Smooth muscle cell (in vitro differentiated cells): ENCODE results near the gene CSRNP3. TPM values are rescaled to one million over a fixed set of nuclear protein-coding genes. Genes with fewer than 3 reads are reported as not detected.

Source experiments
- DNase-seq: peaks from one replicate; lab custom pipeline; 2025; ENCODE audit not compliant: unreplicated experiment; lab: John Stamatoyannopoulos, UW
- H2AFZ ChIP-seq: fragments of 200-600 bp; sonication (generic); 2 replicates; pipeline ENCODE4 v1.6.0; 2016; ENCODE audit warnings: antibody characterized with exemption, low read depth, mild to moderate bottlenecking
- H3F3A ChIP-seq: fragments of 200-600 bp; sonication (generic); 2 replicates; pipeline ENCODE4 v1.6.0; 2017; ENCODE audit warnings: antibody characterized with exemption, low read depth
- H3K27ac ChIP-seq: fragments of 200-600 bp; sonication (generic); 2 replicates; pipeline ENCODE4 v1.5.1; 2016; ENCODE audit warnings: low read depth, mild to moderate bottlenecking
- H3K27me3 ChIP-seq: fragments of 200-600 bp; sonication (generic); 2 replicates; pipeline ENCODE4 v1.6.1; 2016; ENCODE audit warnings: low read depth, mild to moderate bottlenecking
- H3K36me3 ChIP-seq: fragments of 200-600 bp; sonication (generic); 2 replicates; pipeline ENCODE4 v1.5.1; 2016; ENCODE audit warnings: low read depth
- H3K4me1 ChIP-seq: fragments of 200-600 bp; sonication (generic); 2 replicates; pipeline ENCODE4 v1.5.1; 2016; ENCODE audit warnings: low read depth
- H3K4me2 ChIP-seq: fragments of 200-600 bp; sonication (generic); 2 replicates; pipeline ENCODE4 v1.6.0; 2016; ENCODE audit warnings: mild to moderate bottlenecking
- H3K4me3 ChIP-seq: fragments of 200-600 bp; sonication (generic); 2 replicates; pipeline ENCODE4 v1.5.1; 2016; ENCODE audit warnings: mild to moderate bottlenecking
- H3K79me2 ChIP-seq: fragments of 200-600 bp; sonication (generic); 2 replicates; pipeline ENCODE4 v1.6.0; 2016; ENCODE audit warnings: low read depth, mild to moderate bottlenecking
- H3K9ac ChIP-seq: fragments of 200-600 bp; sonication (generic); 2 replicates; pipeline ENCODE4 v1.6.0; 2016; ENCODE audit warnings: low read depth
- H3K9me3 ChIP-seq: fragments of 200-600 bp; sonication (generic); replicated peaks from 2 replicates; pipeline ENCODE4 v1.5.1; 2016; ENCODE audit warnings: low read depth
- H4K20me1 ChIP-seq: fragments of 200-600 bp; sonication (generic); 2 replicates; pipeline ENCODE4 v1.6.0; 2016; ENCODE audit warnings: low read depth
- WGBS: methylation state at CpG from one replicate; pipeline ENCODE4 v1.1.7; 2016; ENCODE audit warnings: low lambda C conversion rate; 5-methylcytosine and 5-hydroxymethylcytosine counted together
- polyA plus RNA-seq: library from polyadenylated mRNA; unstranded; fragments of >200 nt; fragmentation: Nextera tagmentation; extraction: Ambion mirVana; gene quantifications from 2 replicates; pipeline ENCODE4 v1.2.1, GENCODE V29; 2016
- total RNA-seq: library from RNA; depleted of rRNA; stranded (reverse); fragments of >200 nt; gene quantifications from 2 replicates; pipeline ENCODE4 v1.2.3, GENCODE V29; 2014
- TF ChIP-seq, protein P1 (sequence below): fragments of 200-600 bp; sonication (generic); IDR thresholded peaks from 2 replicates; pipeline ENCODE4 v1.5.1; 2017; ENCODE audit warnings: borderline replicate concordance, mild to moderate bottlenecking, antibody characterized with exemption; ENCODE audit not compliant: insufficient read depth, poor library complexity, severe bottlenecking

Gene CSRNP3
- total and polyA plus RNA-seq, 2 experiments from 2014 or later: 2.8 to 7.1 TPM

DNA sequence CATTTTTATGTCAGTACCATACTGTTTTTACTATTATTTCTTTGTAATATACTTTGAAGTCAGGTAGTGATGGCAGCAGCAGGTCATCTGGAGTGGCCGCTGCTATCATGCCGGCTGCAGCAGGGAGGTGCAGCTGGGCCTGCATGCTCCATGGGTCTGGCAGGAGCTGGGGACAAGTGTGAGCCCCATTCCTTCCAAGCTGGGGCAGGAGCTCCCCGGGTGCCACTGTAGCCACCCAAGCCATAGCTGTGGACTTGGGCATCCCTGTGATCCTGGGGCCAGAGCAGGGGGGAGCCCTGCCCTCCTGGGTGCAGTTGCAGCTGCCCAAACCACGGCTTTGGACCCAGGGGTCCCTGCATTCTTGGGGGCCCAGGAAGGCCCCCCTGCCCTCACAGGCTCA, 59.2 kb downstream of the CSRNP3 start:
- no peak overlapping the region for H3K4me3 ChIP-seq
- WGBS: 97% methylated on average over 4 of the region's 4 CpGs
- TF ChIP-seq, protein P1, sequence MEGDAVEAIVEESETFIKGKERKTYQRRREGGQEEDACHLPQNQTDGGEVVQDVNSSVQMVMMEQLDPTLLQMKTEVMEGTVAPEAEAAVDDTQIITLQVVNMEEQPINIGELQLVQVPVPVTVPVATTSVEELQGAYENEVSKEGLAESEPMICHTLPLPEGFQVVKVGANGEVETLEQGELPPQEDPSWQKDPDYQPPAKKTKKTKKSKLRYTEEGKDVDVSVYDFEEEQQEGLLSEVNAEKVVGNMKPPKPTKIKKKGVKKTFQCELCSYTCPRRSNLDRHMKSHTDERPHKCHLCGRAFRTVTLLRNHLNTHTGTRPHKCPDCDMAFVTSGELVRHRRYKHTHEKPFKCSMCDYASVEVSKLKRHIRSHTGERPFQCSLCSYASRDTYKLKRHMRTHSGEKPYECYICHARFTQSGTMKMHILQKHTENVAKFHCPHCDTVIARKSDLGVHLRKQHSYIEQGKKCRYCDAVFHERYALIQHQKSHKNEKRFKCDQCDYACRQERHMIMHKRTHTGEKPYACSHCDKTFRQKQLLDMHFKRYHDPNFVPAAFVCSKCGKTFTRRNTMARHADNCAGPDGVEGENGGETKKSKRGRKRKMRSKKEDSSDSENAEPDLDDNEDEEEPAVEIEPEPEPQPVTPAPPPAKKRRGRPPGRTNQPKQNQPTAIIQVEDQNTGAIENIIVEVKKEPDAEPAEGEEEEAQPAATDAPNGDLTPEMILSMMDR: no peak
- no peak overlapping the region for H3K4me2 ChIP-seq
- H3K36me3 ChIP-seq: no peaks in the 10 kb centered on the region
- H3K27me3 ChIP-seq: no peaks in the 10 kb centered on the region
- DNase-seq: no peak
- no peak overlapping the region for H3K9ac ChIP-seq
- H4K20me1 ChIP-seq: no peaks in the 10 kb centered on the region
- H3K4me1 ChIP-seq: no peaks in the 10 kb centered on the region
- H2AFZ ChIP-seq: no peak overlapping the region
- no peak overlapping the region for H3K27ac ChIP-seq
- peaks cover 5% of the 10 kb centered on the region for H3K9me3 ChIP-seq
- no peaks in the 10 kb centered on the region for H3F3A ChIP-seq
- no peaks in the 10 kb centered on the region for H3K79me2 ChIP-seq

DNA sequence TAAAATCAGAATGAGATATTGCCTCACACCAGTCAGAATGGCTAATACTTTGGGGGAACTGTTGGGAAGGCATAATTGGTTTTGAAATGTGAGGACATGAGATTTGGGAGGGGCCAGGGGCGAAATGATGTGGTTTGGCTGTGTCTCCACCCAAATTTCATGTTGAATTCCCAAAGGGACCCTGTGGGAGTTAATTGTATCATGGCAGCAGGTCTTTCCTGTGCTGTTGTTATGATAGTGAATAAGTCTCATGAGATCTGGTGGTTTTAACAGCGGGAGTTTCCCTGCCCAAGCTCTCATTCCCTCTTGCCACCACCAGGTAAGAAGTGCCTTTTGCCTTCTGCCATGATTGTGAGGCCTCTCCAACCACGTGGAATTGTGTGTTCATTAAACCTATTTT, 59.6 kb downstream of the CSRNP3 start:
- no peaks in the 10 kb centered on the region for H3K4me1 ChIP-seq
- 84% methylated on average over 3 of the region's 3 CpGs for WGBS
- H3K4me3 ChIP-seq: no peak overlapping the region
- no peaks in the 10 kb centered on the region for H3K79me2 ChIP-seq
- TF ChIP-seq, protein P1: no peak
- no peaks in the 10 kb centered on the region for H3F3A ChIP-seq
- no peaks in the 10 kb centered on the region for H3K27me3 ChIP-seq
- no peak overlapping the region for H3K9ac ChIP-seq
- H3K27ac ChIP-seq: no peak overlapping the region
- peaks cover 5% of the 10 kb centered on the region for H3K9me3 ChIP-seq
- H3K4me2 ChIP-seq: no peak overlapping the region
- no peaks in the 10 kb centered on the region for H4K20me1 ChIP-seq
- no peaks in the 10 kb centered on the region for H3K36me3 ChIP-seq
- H2AFZ ChIP-seq: no peak overlapping the region
- no peak for DNase-seq

DNA sequence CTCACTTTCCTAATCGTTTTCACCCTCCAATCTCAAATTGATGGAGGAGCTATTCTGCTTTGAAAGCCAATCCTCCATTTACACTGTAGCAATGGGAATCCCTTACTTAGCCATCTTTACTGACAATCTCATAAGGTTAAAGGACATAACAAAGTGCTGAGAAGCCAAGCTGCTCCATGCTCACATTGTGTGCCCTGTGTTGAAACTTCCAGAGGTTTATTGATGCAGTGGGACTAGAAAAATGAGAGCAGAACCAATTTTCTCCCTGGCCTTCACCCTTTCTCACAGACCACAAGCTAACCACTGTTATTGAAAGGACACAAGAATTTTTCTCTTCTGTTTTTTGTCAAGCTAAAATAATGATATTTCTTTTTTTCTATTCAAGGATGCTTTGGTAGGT, 63.8 kb downstream of the CSRNP3 start:
- H3F3A ChIP-seq: no peaks in the 10 kb centered on the region
- whole genome bisulfite sequencing: 86% methylated on average over 1 of the region's 1 CpG
- H3K27ac ChIP-seq: no peak overlapping the region
- no peak for DNase-seq
- TF ChIP-seq, protein P1: no peak
- H3K79me2 ChIP-seq: no peaks in the 10 kb centered on the region
- no peaks in the 10 kb centered on the region for H3K4me1 ChIP-seq
- H2AFZ ChIP-seq: no peak overlapping the region
- H3K36me3 ChIP-seq: no peaks in the 10 kb centered on the region
- H3K4me2 ChIP-seq: no peak overlapping the region
- no peaks in the 10 kb centered on the region for H3K27me3 ChIP-seq
- peaks cover 2% of the 10 kb centered on the region for H3K9me3 ChIP-seq
- H3K4me3 ChIP-seq: no peak overlapping the region
- H3K9ac ChIP-seq: no peak overlapping the region
- no peaks in the 10 kb centered on the region for H4K20me1 ChIP-seq

DNA sequence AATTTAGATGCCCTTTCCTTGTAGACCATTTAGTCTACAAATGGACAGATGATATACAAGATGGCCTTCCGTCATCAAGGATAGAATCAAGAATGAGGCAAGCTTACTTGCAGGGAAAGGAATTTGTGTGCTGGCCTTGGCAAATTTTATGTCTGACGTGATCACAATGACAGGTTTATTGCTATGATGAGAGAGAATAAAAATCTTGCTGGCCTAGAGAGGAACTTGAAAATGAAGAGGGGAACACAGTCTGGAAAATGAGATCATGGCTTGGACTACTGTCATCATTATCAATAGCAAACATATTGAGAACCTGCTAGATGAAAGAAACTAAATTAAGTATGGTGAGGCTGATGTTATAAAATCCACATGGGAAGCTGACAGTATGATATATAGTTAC, 66.0 kb downstream of the CSRNP3 start:
- H3K9me3 ChIP-seq: no peaks in the 10 kb centered on the region
- no peaks in the 10 kb centered on the region for H3K79me2 ChIP-seq

More for the DNA sequence above, 66.0 kb downstream of the CSRNP3 start:
- Histone ChIP-seq H3K4me3 (no peak overlapping the region), H3K9ac (no peak overlapping the region), H2AFZ (no peak overlapping the region), H4K20me1 (no peaks in the 10 kb centered on the region), H3K27ac (no peak overlapping the region), H3K36me3 (no peaks in the 10 kb centered on the region), H3F3A (no peaks in the 10 kb centered on the region), H3K4me2 (no peak overlapping the region), H3K27me3 (no peaks in the 10 kb centered on the region), H3K4me1 (no peaks in the 10 kb centered on the region)
- DNase-seq: no peak
- 87% methylated on average over 2 of the region's 2 CpGs for WGBS
- TF ChIP-seq, protein P1: no peak
